HG03378 (cell line): Measurements from ENCODE around the gene LCN15.
"Not testable (repeated sequence)": the region's sequence is repeated elsewhere in the genome, so short reads cannot be mapped to it uniquely, and the experiment has no call there.

Source experiments
- ATAC-seq: cut with Tn5 transposase; IDR thresholded peaks from one replicate; pipeline ENCODE4 v1.9.1; 2021; ENCODE audit warnings: mild to moderate bottlenecking, moderate library complexity; ENCODE audit not compliant: unreplicated experiment

Gene LCN15

DNA sequence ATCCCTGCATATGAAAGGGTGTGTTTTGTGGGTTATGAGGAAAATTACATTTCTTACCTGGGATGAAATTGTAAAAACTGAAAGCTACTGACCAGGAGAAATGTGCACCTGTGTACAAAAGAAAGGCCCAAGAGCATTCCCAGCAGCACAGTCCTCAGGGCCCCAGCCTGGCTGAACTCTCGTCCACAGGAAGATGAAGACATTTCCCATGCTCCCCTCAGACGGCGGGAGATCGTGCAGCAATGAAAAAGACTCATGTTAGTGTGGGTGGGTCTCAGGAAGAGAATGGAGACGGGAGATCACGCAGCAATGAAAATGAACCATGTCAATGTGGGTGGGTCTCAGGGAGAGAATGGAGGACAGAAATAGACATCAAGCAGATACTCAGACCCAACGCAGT, 12.6 kb upstream of the LCN15 start:
- ATAC-seq = no peak

DNA sequence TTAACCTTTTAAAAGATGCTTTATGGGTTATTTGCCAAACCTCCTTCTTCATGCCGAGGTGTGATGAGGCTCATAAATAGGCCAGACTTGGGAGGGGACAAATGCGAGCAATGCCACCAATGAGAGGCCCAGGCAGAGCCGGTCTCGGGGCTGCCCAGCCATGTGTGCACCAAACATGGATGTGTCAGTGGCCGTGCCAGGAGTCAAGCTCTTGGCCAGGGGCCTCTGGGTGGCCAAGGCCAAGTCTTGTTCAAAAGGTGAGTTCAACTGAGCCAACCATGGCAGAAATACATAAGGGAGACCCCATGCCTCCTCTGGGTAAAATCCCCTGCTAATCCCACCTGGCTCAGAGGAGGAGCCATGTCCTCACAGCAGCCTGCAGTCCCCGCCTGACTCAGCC, 10.9 kb upstream of the LCN15 start:
- no peak for ATAC-seq

- no peak for ATAC-seq
Observed at GRCh38 chr9:136774416-136775045, 10.2 kb upstream of the LCN15 start.

DNA sequence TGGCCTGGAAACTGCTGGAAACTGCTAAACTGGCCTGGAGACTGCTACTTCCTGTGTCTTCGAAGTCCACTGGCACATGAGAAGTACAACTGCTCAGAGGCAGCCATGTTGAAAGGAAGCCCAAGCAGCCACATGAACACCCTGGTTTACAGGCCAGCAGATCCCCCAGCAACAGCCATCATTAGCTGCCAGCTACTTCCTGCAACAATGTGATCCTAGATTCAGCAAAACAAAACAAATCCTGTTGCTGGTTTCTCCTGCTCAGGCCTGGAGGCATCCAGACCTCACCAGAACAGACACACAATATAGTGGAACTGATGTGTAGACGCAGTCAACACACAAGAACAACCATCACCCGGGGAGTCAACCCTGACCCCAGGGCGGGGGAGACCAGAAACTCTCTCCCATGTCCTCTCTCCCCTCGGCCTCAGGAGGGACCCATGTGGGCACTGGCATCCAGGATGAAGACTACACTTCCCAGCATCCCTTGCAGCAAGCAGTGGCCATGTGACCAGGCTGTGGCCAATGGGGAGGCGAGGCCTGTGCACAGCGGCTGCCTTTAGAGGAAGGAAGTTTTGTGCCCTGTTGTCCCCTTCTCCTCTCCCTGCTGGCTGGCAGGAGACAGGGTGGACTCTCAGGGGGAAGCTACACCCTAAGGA, 9.2 kb upstream of the LCN15 start:
- ATAC-seq = no peak

DNA sequence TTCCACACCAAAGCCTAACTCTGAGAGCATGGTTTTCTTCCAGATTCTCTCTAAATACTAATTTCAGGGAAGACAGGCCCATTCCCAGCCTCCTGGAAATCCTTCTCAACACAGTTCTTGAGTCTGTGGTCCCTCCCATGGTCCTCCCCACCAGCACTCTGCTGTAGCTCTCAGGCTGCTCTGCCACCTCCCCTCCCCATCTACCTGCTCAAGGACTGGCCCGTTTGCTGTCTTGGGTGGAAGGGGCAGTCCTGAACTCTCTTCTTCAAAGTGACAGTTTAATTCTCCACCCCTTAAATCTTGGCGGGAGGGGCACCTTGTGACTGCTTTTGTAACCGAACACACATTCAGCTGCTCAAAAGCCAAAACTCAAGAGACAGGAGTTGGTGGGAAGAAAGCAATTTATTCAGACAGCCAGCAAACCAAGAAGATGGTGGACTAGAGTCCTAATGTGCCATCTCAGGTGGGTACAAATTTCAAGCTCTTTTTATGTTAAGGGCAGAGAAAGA, 7.6 kb upstream of the LCN15 start:
- ATAC-seq = no peak

GRCh38 chr9:136769710-136770191, 5.4 kb upstream of the LCN15 start:
- no peak for ATAC-seq

GRCh38 chr9:136766410-136767120, 2.2 kb upstream of the LCN15 start:
- not testable (repeated sequence) for ATAC-seq

DNA sequence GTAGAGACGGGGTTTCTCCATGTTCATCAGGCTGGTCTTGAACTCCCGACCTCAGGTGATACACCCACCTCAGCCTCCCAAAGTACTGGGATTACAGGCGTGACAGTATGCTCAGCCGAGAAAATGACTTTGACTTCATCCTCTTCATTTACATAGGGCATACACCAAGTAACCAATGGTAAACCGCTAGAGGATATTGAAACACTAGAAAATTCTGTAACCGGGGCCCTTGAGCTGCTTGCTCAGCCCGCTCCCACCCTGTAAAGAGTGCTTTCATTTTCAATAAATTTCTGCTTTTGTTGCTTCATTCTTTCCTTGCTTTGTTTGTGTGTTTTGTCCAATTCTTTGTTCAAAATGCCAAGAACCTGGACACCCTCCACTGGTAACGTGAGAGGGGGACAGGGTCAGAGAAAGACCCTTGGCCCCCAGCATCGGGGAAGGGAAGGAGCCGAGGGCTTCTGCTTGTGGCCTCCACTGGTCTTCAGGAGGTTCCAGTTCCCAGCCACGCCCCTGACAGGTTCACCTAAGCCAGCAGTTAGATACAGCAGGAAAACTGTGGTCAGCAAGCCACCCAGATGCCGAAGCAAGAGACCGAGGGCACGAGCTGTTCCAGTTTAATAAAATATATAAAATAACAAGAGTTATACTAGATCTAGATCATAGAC, 1.6 kb upstream of the LCN15 start:
- ATAC-seq = peak; percentile 59

DNA sequence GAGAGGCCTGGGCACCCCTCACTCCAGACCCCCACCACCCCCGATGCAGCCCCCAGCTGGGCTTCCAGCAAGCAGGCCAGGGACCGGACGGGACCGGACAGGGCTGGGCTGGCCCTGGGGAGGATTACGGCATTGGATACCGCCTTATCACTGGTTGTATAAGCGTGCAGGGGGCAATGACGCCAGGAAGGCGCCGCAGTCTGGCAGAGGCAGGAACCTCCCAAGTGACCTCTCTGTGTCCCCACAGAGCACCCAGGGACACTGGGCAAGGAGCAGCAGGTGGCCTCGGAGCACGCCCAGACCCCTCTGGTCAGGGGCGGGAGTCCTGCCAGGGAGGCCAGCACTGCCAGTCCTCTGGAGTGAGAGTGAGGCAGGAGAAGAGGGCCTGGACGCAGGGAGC, 723 bp upstream of the LCN15 start:
- no peak for ATAC-seq

GRCh38 chr9:136763649-136764035, 676 bp downstream of the LCN15 start:
- ATAC-seq = no peak

- no peak for ATAC-seq
Observed at GRCh38 chr9:136762915-136763648, 1.2 kb downstream of the LCN15 start.

DNA sequence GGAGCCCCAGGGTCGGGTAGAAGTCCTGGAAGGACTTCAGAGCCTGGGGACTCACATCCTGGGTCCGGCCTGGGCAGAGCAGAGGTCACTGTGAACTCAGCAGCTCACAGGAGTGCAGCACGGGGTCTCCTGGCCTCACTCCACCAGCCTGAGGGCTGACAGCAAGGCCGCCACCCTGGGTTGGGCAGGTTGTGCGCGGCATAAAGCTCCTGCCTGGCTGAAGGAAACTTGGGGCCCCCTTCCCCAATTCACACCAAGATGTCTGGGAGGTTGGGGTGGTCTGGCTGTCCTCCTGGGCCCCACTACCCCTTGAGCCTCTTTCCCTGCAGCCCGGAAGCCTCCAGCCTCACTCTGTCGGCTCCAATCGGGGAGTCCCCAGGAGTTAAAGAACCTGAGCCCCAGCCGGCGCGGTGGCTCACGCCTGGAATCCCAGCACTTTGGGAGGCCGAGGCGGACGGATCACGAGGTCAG, 2.1 kb downstream of the LCN15 start:
- no peak for ATAC-seq

DNA sequence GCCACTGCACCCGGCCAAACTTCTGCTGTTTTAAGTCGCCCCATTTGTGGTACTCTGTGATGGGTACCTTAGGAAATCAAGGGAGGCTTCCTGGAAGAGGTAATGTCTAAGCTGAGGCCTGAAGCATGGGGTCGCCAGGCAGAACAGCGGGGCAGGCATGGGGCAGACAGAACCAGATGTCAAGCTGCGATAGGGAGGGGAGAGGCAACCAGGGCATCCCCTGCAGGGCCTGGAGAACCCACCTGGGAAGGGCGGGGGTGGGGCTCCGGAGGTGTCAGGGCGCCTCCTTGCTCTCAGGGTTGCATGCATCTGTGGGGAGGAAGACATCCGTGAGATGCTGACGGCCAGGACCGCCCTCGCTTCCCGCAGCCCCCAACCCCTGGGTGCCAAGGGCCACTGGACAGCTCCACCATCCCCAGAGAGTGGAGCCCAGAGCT, 2.8 kb downstream of the LCN15 start:
- ATAC-seq = no peak

- ATAC-seq = not testable (repeated sequence)
Observed at GRCh38 chr9:136760834-136761544, 3.3 kb downstream of the LCN15 start.

DNA sequence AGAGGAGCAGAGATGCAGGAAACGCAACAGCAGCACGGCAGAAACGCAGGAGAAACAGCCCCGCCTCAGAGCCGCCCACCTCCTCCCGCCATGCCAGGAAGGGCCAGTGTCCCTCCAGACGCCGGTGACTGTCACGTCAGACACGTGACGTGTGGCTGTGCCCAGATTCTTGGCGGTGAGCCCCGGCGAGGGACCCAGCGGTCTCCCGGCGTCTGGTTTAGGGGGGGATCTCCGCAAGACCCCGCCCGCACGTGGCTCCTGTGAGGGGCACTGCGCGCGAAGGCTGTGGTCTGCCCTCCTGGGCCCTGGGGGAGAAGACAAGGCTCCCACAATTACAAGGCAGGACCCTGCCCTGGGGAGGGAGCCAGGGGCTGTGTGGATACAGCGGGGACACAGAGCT, 3.9 kb downstream of the LCN15 start:
- no peak for ATAC-seq

GRCh38 chr9:136759436-136760325, 4.6 kb downstream of the LCN15 start:
- no peak for ATAC-seq

GRCh38 chr9:136759001-136759400, 5.3 kb downstream of the LCN15 start:
- no peak for ATAC-seq

DNA sequence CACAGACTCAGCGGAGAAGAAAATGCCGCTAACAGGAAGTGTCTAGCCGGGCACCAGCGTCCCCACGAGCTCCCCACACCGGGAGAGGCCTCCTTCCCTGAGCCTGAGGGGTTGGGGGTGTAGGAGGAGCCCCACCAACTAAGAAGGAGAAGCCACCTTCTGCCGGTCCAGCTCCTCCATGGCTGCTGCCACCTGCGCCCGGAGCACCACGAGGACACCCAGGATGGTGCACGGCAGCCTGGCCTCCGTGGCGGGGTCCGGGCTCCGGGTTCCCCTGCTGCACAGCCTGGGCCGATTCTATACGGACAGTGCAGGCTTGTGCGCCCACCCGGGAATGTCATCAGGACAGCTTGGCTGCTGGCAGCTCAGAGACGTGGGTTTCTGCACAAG, 6.6 kb downstream of the LCN15 start:
- ATAC-seq = no peak

DNA sequence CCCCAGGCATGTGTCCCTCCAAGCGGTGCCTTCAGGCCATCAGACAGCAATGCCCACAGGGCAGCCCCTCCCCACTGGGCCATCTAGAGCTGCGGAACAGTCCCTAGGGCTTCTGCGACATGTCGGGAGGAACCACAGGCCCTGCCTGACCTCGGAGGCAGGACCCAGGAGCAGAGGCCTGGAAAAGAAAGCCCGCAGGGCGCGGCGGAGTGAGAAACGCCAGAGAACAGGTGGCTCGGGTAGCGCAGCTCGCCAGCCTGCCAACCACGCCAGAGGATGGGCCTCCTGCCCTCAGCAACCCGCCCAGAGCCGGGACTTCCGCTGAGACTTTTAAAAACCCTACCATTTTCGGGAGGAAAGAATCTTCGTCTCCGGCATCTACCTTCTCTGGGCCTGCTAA, 7.0 kb downstream of the LCN15 start:
- ATAC-seq = no peak
